Ascending aorta (tissue), 1 donor: ENCODE results near the gene NOS1AP. TPM values are rescaled to one million over a fixed set of nuclear protein-coding genes. Genes with fewer than 3 reads are reported as not detected.

Experiments
- total RNA-seq: library from RNA; depleted of rRNA; stranded (reverse); fragments of >200 nt; gene quantifications from one replicate; pipeline ENCODE4 v1.1.0, GENCODE V29; 2016

NOS1AP gene
- total RNA-seq, 1 donor from 2014 or later: 5.0 TPM

Other genes starting within 250 kb of the NOS1AP start
- gene OLFML2B, start 45.8 kb upstream of the NOS1AP start, total RNA-seq: 79.7 TPM